Esophagus squamous epithelium (tissue), 5 donors: ENCODE measurements around the gene ARMC8. TPM values are rescaled to one million over a fixed set of nuclear protein-coding genes. Genes with fewer than 3 reads are reported as not detected.

Source experiments
- DNase-seq: peaks from one replicate; lab custom pipeline; 2025; lab: John Stamatoyannopoulos, UW
- H3K27ac ChIP-seq, 4 donors: fragments of 200-600 bp; sonication (generic); one replicate each; pipeline ENCODE4 v1.5.1; 2016 to 2019; ENCODE audit warnings: mild to moderate bottlenecking in 1 of 4
- H3K27me3 ChIP-seq, 4 donors: fragments of 200-600 bp; sonication (generic); 1 replicate in 3 of 4; 2 replicates in 1 of 4; pipeline versions ENCODE4 v1.5.1 to v1.6.0; 2017 to 2021; ENCODE audit warnings: antibody characterized with exemption in 1 of 4
- H3K36me3 ChIP-seq, 3 donors: fragments of 200-600 bp; sonication (generic); one replicate each; pipeline ENCODE4 v1.5.1; 2016 to 2019
- H3K4me1 ChIP-seq, 3 donors: fragments of 200-600 bp; sonication (generic); one replicate each; pipeline ENCODE4 v1.5.1; 2017 to 2019
- H3K4me3 ChIP-seq, 4 donors: fragments of 200-600 bp; sonication (generic); 1 replicate in 3 of 4; 2 replicates in 1 of 4; pipeline ENCODE4 v1.5.1; 2016 to 2019; ENCODE audit warnings: mild to moderate bottlenecking in 2 of 4, moderate library complexity in 1 of 4
- H3K9me3 ChIP-seq, 3 donors: fragments of 200-600 bp; sonication (generic); one replicate each; pipeline ENCODE4 v1.5.1; 2016 to 2019
- POLR2A ChIP-seq, 4 donors: fragments of 450-650 bp; IDR thresholded peaks; one replicate each; pipeline ENCODE4 v1.6.1; 2017; ENCODE audit warnings: antibody characterized with exemption in 4 of 4, mild to moderate bottlenecking in 4 of 4, moderate library complexity in 3 of 4
- WGBS, 2 donors: methylation state at CpG; one replicate each; pipeline ENCODE4 v1.1.5; 2018; 5-methylcytosine and 5-hydroxymethylcytosine counted together
- intact Hi-C: fragments of 100-400 bp; cut with DNase I; formaldehyde crosslinking; loops from one replicate; pipeline ENCODE4 v1.15.0; 2022
- total RNA-seq, 4 donors: library from RNA; depleted of rRNA; stranded (reverse); fragments of >200 nt; gene quantifications; one replicate each; pipeline ENCODE4 v1.1.0, GENCODE V29; 2016
- TF ChIP-seq, protein P1 (sequence below), 6 experiments: fragments of 450-650 bp in 4 of 6; fragments of 200-600 bp in 2 of 6; sonication (generic) in 2 of 6; IDR thresholded peaks; one replicate each; pipeline ENCODE4 v1.5.1; 2016 to 2019; ENCODE audit warnings: antibody characterized with exemption in 6 of 6, mild to moderate bottlenecking in 4 of 6, moderate library complexity in 4 of 6
- donor health status: DM: yes; HTN: yes; CAD: no.

ARMC8 gene
- total RNA-seq, 4 donors from 2014 or later = 29.7 to 59.3 (median 34.6) TPM

DNA sequence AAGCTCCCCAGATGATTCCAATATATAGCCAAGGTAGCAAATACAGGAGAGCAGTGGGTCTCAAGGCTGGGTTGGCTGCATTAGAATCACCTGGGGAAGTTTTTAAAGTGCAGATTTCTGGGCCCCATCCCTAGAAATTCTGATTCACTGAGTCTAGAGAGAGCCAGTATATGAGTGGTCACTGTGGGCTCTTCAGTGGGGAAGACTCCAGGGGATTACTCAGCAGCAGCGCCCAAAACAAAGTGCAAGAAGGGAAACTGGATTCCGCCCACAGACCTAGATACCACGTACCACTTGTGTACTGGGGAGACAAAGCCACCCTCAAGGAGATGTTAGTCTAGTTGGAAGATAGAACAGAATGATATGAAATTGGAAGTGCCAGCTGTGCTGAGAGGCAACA is 102.6 kb downstream of the ARMC8 start:
- H3K4me3 ChIP-seq = no peak overlapping the region
- no peaks in the 10 kb centered on the region for H3K4me1 ChIP-seq
- 90 to 92% methylated on average over 2 to 3 of the region's 3 CpGs for WGBS, 2 donors
- H3K36me3 ChIP-seq = peaks cover 0 to 100% (median 9%) of the 10 kb centered on the region in 3 donors
- no peak overlapping the region for H3K27ac ChIP-seq
- intact Hi-C loops = no loop called here
- DNase-seq = no peak
- H3K9me3 ChIP-seq = no peaks in the 10 kb centered on the region
- H3K27me3 ChIP-seq = no peaks in the 10 kb centered on the region
- TF ChIP-seq POLR2A (IDR thresholded peaks at IDR 0.05) = no peak
- TF ChIP-seq, protein P1, sequence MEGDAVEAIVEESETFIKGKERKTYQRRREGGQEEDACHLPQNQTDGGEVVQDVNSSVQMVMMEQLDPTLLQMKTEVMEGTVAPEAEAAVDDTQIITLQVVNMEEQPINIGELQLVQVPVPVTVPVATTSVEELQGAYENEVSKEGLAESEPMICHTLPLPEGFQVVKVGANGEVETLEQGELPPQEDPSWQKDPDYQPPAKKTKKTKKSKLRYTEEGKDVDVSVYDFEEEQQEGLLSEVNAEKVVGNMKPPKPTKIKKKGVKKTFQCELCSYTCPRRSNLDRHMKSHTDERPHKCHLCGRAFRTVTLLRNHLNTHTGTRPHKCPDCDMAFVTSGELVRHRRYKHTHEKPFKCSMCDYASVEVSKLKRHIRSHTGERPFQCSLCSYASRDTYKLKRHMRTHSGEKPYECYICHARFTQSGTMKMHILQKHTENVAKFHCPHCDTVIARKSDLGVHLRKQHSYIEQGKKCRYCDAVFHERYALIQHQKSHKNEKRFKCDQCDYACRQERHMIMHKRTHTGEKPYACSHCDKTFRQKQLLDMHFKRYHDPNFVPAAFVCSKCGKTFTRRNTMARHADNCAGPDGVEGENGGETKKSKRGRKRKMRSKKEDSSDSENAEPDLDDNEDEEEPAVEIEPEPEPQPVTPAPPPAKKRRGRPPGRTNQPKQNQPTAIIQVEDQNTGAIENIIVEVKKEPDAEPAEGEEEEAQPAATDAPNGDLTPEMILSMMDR (IDR thresholded peaks at IDR 0.05) = no peak

DNA sequence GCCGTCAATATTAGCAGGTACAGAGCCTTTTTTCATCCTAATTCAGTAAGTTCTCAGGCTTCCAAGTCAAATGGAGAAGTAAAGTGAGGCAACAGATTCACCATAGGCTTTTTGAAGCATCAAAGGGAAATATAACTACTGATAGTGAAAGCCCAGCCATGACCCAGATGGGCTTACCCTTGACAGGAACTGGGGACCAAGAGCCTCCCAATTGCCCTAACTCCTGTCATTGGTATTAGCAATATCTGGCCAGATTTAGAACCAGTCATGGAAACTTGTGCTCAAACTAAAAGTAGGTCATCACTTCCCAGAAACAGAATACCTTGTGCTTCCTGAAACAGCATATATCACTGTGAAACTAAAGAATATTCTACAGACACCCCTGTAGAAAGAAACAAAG is 109.5 kb downstream of the ARMC8 start:
- no peak for DNase-seq
- peaks cover 0 to 77% (median 10%) of the 10 kb centered on the region in 3 donors for H3K36me3 ChIP-seq
- H3K9me3 ChIP-seq = no peaks in the 10 kb centered on the region
- no peak overlapping the region for H3K27ac ChIP-seq
- TF ChIP-seq, protein P1 (IDR thresholded peaks at IDR 0.05) = no peak
- TF ChIP-seq POLR2A (IDR thresholded peaks at IDR 0.05) = no peak
- H3K4me1 ChIP-seq = no peaks in the 10 kb centered on the region
- intact Hi-C loops = no loop called here
- H3K27me3 ChIP-seq = no peaks in the 10 kb centered on the region
- H3K4me3 ChIP-seq = no peak overlapping the region
- 82 to 87% methylated on average over 1 of the region's 1 CpG for WGBS, 2 donors

DNA sequence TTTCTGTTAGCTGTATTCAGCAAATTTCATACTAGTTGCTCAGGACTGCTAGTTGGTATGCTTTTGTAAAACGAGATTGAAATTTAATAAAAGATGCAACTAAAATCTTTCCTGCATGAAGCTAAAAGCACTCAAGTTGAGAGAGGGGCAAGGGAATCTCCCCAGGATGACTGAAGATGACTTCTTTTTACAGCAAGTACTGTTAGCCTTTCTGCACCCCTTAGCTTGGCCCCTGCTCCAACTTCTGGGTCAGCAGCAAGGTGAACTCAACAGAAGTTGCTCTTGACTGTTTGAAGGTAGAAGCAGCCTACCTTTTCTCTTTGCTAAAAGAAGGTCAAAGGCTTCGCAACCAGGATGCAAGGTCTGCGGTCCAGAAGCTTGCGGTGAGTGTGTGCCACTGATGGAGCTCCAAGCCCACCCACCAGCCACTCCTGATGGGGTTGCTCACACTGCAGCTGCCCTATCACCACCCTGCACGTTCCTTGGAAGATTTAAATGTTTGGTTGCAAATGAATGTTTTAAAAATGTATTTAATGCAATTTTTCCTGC is 110.0 kb downstream of the ARMC8 start:
- Histone ChIP-seq H3K4me3 (no peak overlapping the region), H3K27me3 (no peaks in the 10 kb centered on the region), H3K27ac (no peak overlapping the region), H3K4me1 (no peaks in the 10 kb centered on the region), H3K36me3 (peaks cover 0 to 72% (median 10%) of the 10 kb centered on the region in 3 donors), H3K9me3 (no peaks in the 10 kb centered on the region)
- TF ChIP-seq POLR2A (IDR thresholded peaks at IDR 0.05) = no peak
- TF ChIP-seq, protein P1 (IDR thresholded peaks at IDR 0.05) = no peak
- WGBS, 2 donors = 84 to 86% methylated on average over 5 of the region's 5 CpGs
- intact Hi-C loops = no loop called here
- DNase-seq = no peak

DNA sequence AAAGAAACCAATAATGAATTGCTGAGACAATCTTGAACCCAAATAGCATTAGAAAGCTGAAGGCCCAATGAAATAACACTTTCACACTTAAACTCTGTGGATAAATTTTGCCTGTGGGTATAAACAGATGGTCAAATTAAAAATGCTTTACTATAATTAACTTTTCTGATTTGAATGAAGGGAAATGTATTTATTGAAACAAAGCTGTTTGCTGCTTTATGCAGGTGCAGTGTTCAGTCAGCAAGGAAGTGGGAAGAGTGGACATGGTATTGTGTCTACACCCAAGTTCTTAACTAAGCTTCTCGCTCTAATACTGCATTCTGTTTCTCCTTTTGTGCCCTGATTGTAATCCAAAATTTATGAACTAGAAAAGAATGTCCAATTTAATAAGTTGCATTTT is 110.8 kb downstream of the ARMC8 start:
- Histone ChIP-seq H3K27ac (no peak overlapping the region), H3K9me3 (no peaks in the 10 kb centered on the region), H3K27me3 (no peaks in the 10 kb centered on the region), H3K36me3 (peaks cover 0 to 64% (median 10%) of the 10 kb centered on the region in 3 donors), H3K4me3 (no peak overlapping the region), H3K4me1 (no peaks in the 10 kb centered on the region)
- WGBS, 2 donors = 91 to 94% methylated on average over 1 of the region's 1 CpG
- intact Hi-C loops = no loop called here
- no peak for DNase-seq
- TF ChIP-seq POLR2A (IDR thresholded peaks at IDR 0.05) = no peak
- TF ChIP-seq, protein P1 (IDR thresholded peaks at IDR 0.05) = no peak

DNA sequence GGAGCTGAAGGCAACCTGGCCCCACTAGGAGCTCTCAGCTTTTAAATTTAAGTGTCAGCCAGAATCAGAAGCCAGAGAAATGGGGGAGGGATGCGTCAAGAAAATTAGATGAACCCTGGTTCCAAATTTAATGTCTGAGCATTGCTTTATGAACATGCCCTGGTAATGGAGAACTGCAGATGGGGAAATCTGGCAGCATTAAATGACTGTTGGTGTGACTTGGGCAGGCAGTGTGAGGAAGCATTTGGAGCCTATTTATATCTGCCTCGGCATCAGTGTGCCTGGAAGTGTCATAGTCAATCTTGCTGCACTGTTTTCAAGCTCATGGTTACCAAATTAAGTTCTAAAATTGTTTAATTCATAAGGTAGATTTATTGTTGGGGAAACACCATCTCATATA is 113.5 kb downstream of the ARMC8 start:
- 67 to 86% methylated on average over 2 of the region's 2 CpGs for WGBS, 2 donors
- peaks cover 0 to 36% (median 3%) of the 10 kb centered on the region in 3 donors for H3K36me3 ChIP-seq
- TF ChIP-seq POLR2A (IDR thresholded peaks at IDR 0.05) = no peak
- TF ChIP-seq, protein P1 (IDR thresholded peaks at IDR 0.05) = no peak
- H3K27me3 ChIP-seq = no peaks in the 10 kb centered on the region
- no peak overlapping the region for H3K4me3 ChIP-seq
- H3K9me3 ChIP-seq = no peaks in the 10 kb centered on the region
- no peaks in the 10 kb centered on the region for H3K4me1 ChIP-seq
- H3K27ac ChIP-seq = no peak overlapping the region
- intact Hi-C loops = no loop called here
- no peak for DNase-seq
